WTC11 (cell line): ENCODE measurements around the gene EXOC6. TPM values are rescaled to one million over a fixed set of nuclear protein-coding genes. Genes with fewer than 3 reads are reported as not detected.

ENCODE experiments used
- ATF6 ChIP-seq: sonication (generic); formaldehyde crosslinking; IDR thresholded peaks from 2 replicates; pipeline ENCODE4 v1.8.1; 2023; ENCODE audit warnings: mild to moderate bottlenecking, missing genetic modification reagents
- ETV6 ChIP-seq: sonication (generic); formaldehyde crosslinking; IDR thresholded peaks from 2 replicates; pipeline ENCODE4 v1.8.1; 2022; ENCODE audit warnings: mild to moderate bottlenecking, missing genetic modification reagents
- GABPB1 ChIP-seq: sonication (generic); formaldehyde crosslinking; IDR thresholded peaks from 2 replicates; pipeline ENCODE4 v1.8.1; 2023; ENCODE audit warnings: mild to moderate bottlenecking, missing genetic modification reagents
- IRF2 ChIP-seq: sonication (generic); formaldehyde crosslinking; IDR thresholded peaks from 2 replicates; pipeline ENCODE4 v1.8.0; 2022; ENCODE audit warnings: low read depth, missing genetic modification reagents, borderline replicate concordance
- MXD4 ChIP-seq: fragments of 250-450 bp; sonication (Bioruptor Pico); IDR thresholded peaks from 2 replicates; pipeline ENCODE4 v1.8.0; 2021; ENCODE audit warnings: mild to moderate bottlenecking, moderate library complexity, borderline replicate concordance
- MYBL2 ChIP-seq: sonication (generic); formaldehyde crosslinking; IDR thresholded peaks from 2 replicates; pipeline ENCODE4 v1.8.1; 2023; ENCODE audit warnings: mild to moderate bottlenecking, moderate library complexity, missing genetic modification reagents
- NR3C1 ChIP-seq: sonication (generic); formaldehyde crosslinking; conservative IDR thresholded peaks from 2 replicates; pipeline ENCODE4 v1.8.1; 2023; ENCODE audit warnings: low read depth, mild to moderate bottlenecking, missing genetic modification reagents
- PRDM15 ChIP-seq: sonication (generic); formaldehyde crosslinking; IDR thresholded peaks from 2 replicates; pipeline ENCODE4 v1.8.0; 2022; ENCODE audit warnings: missing genetic modification reagents
- SOX15 ChIP-seq: fragments of 250-450 bp; sonication (Bioruptor Pico); IDR thresholded peaks from 2 replicates; pipeline ENCODE4 v1.9.0; 2021; ENCODE audit warnings: mild to moderate bottlenecking
- TCF7 ChIP-seq: sonication (generic); formaldehyde crosslinking; IDR thresholded peaks from 2 replicates; pipeline ENCODE4 v1.8.0; 2022; ENCODE audit warnings: mild to moderate bottlenecking, low read depth, missing genetic modification reagents, moderate library complexity
- TEAD1 ChIP-seq: sonication (generic); formaldehyde crosslinking; IDR thresholded peaks from 2 replicates; pipeline ENCODE4 v1.8.0; 2022; ENCODE audit warnings: mild to moderate bottlenecking, missing genetic modification reagents
- ZBTB43 ChIP-seq: sonication (generic); formaldehyde crosslinking; IDR thresholded peaks from 2 replicates; pipeline ENCODE4 v1.8.1; 2023; ENCODE audit warnings: mild to moderate bottlenecking, missing genetic modification reagents
- ZNF138 ChIP-seq: sonication (generic); formaldehyde crosslinking; conservative IDR thresholded peaks from 2 replicates; pipeline ENCODE4 v1.8.1; 2022; ENCODE audit warnings: mild to moderate bottlenecking, moderate library complexity, missing genetic modification reagents
- ZNF219 ChIP-seq: sonication (generic); formaldehyde crosslinking; IDR thresholded peaks from 2 replicates; pipeline ENCODE4 v1.8.0; 2023; ENCODE audit warnings: missing genetic modification reagents, mild to moderate bottlenecking, borderline replicate concordance
- ZNF317 ChIP-seq: sonication (generic); formaldehyde crosslinking; IDR thresholded peaks from 2 replicates; pipeline ENCODE4 v1.8.1; 2023; ENCODE audit warnings: low read depth, mild to moderate bottlenecking, moderate library complexity, missing genetic modification reagents, borderline replicate concordance
- total RNA-seq: library from RNA; stranded (reverse); gene quantifications from 3 replicates; pipeline ENCODE4 v1.2.3, GENCODE V29; 2021
- TF ChIP-seq, protein P1 (sequence below): sonication (generic); formaldehyde crosslinking; IDR thresholded peaks from 2 replicates; pipeline ENCODE4 v1.8.0; 2023; ENCODE audit warnings: missing genetic modification reagents, mild to moderate bottlenecking, borderline replicate concordance
- TF ChIP-seq, protein P2 (sequence below): sonication (generic); formaldehyde crosslinking; IDR thresholded peaks from 2 replicates; pipeline ENCODE4 v1.8.0; 2022; ENCODE audit warnings: mild to moderate bottlenecking, missing genetic modification reagents
- TF ChIP-seq, protein P3 (sequence below): sonication (generic); formaldehyde crosslinking; IDR thresholded peaks from 2 replicates; pipeline ENCODE4 v1.8.1; 2022; ENCODE audit warnings: mild to moderate bottlenecking, missing genetic modification reagents, moderate library complexity, borderline replicate concordance
- TF ChIP-seq, protein P4 (sequence below): sonication (generic); formaldehyde crosslinking; IDR thresholded peaks from 2 replicates; pipeline ENCODE4 v1.8.1; 2022; ENCODE audit warnings: missing genetic modification reagents, borderline replicate concordance

The EXOC6 gene
- total RNA-seq, 1 experiment from 2014 or later = 5.0 TPM

DNA sequence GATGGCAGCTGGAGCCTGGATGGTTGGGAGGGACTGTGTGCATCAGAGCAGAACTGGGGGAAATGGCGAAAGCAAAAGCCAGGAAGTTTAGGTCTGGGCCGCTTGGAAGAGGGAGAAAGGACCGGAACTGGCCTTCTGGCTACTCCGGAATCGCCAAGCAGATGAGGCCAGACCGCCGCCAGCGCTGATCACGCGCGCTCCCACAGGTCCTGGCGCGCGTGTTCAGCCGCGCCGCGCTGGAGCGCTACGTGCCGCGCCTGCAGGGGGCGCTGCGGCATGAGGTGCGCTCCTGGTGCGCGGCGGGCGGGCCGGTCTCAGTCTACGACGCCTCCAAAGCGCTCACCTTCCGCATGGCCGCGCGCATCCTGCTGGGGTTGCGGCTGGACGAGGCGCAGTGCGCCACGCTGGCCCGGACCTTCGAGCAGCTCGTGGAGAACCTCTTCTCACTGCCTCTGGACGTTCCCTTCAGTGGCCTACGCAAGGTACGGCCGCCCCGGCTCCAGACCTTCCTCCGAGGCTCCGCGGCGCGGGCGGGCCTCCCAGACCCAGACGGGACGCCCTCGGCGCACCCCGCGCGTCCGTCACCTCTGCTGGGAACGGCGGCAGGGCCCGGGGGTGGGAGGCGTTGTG, 214.3 kb downstream of the EXOC6 start (continued):
- peak; percentile 88; the same call in 1 of the 2 replicates for TF ChIP-seq ZBTB43 (CRISPR knock-in tag)
- TF ChIP-seq PRDM15 (CRISPR knock-in tag) = peak; percentile 70
- TF ChIP-seq NR3C1 (CRISPR knock-in tag) = peak; percentile 90; the same call in 1 of the 2 replicates
- peak; percentile 96 for TF ChIP-seq TEAD1 (CRISPR knock-in tag)
- no peak for TF ChIP-seq ATF6 (CRISPR knock-in tag)
- peak; percentile 94; the same call in 1 of the 2 replicates for TF ChIP-seq ZNF219 (CRISPR knock-in tag)
- TF ChIP-seq GABPB1 (CRISPR knock-in tag) = no peak
- peak; percentile 25 for TF ChIP-seq ETV6 (CRISPR knock-in tag)
- TF ChIP-seq, protein P1, sequence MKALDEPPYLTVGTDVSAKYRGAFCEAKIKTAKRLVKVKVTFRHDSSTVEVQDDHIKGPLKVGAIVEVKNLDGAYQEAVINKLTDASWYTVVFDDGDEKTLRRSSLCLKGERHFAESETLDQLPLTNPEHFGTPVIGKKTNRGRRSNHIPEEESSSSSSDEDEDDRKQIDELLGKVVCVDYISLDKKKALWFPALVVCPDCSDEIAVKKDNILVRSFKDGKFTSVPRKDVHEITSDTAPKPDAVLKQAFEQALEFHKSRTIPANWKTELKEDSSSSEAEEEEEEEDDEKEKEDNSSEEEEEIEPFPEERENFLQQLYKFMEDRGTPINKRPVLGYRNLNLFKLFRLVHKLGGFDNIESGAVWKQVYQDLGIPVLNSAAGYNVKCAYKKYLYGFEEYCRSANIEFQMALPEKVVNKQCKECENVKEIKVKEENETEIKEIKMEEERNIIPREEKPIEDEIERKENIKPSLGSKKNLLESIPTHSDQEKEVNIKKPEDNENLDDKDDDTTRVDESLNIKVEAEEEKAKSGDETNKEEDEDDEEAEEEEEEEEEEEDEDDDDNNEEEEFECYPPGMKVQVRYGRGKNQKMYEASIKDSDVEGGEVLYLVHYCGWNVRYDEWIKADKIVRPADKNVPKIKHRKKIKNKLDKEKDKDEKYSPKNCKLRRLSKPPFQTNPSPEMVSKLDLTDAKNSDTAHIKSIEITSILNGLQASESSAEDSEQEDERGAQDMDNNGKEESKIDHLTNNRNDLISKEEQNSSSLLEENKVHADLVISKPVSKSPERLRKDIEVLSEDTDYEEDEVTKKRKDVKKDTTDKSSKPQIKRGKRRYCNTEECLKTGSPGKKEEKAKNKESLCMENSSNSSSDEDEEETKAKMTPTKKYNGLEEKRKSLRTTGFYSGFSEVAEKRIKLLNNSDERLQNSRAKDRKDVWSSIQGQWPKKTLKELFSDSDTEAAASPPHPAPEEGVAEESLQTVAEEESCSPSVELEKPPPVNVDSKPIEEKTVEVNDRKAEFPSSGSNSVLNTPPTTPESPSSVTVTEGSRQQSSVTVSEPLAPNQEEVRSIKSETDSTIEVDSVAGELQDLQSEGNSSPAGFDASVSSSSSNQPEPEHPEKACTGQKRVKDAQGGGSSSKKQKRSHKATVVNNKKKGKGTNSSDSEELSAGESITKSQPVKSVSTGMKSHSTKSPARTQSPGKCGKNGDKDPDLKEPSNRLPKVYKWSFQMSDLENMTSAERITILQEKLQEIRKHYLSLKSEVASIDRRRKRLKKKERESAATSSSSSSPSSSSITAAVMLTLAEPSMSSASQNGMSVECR (CRISPR knock-in tag) = peak; percentile 95
- TF ChIP-seq, protein P2, sequence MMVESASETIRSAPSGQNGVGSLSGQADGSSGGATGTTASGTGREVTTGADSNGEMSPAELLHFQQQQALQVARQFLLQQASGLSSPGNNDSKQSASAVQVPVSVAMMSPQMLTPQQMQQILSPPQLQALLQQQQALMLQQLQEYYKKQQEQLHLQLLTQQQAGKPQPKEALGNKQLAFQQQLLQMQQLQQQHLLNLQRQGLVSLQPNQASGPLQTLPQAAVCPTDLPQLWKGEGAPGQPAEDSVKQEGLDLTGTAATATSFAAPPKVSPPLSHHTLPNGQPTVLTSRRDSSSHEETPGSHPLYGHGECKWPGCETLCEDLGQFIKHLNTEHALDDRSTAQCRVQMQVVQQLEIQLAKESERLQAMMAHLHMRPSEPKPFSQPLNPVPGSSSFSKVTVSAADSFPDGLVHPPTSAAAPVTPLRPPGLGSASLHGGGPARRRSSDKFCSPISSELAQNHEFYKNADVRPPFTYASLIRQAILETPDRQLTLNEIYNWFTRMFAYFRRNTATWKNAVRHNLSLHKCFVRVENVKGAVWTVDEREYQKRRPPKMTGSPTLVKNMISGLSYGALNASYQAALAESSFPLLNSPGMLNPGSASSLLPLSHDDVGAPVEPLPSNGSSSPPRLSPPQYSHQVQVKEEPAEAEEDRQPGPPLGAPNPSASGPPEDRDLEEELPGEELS (CRISPR knock-in tag) = peak; percentile 98
- no peak for TF ChIP-seq ZNF317
- TF ChIP-seq, protein P3, sequence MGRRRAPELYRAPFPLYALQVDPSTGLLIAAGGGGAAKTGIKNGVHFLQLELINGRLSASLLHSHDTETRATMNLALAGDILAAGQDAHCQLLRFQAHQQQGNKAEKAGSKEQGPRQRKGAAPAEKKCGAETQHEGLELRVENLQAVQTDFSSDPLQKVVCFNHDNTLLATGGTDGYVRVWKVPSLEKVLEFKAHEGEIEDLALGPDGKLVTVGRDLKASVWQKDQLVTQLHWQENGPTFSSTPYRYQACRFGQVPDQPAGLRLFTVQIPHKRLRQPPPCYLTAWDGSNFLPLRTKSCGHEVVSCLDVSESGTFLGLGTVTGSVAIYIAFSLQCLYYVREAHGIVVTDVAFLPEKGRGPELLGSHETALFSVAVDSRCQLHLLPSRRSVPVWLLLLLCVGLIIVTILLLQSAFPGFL = no peak; the same call in 1 of the 2 replicates
- TF ChIP-seq IRF2 (CRISPR knock-in tag) = peak; percentile 54; the same call in 1 of the 2 replicates
- TF ChIP-seq, protein P4, sequence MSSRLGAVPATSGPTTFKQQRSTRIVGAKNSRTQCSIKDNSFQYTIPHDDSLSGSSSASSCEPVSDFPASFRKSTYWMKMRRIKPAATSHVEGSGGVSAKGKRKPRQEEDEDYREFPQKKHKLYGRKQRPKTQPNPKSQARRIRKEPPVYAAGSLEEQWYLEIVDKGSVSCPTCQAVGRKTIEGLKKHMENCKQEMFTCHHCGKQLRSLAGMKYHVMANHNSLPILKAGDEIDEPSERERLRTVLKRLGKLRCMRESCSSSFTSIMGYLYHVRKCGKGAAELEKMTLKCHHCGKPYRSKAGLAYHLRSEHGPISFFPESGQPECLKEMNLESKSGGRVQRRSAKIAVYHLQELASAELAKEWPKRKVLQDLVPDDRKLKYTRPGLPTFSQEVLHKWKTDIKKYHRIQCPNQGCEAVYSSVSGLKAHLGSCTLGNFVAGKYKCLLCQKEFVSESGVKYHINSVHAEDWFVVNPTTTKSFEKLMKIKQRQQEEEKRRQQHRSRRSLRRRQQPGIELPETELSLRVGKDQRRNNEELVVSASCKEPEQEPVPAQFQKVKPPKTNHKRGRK = no peak
- no peak for TF ChIP-seq MXD4 (CRISPR knock-in tag)
- TF ChIP-seq ZNF138 (CRISPR knock-in tag) = peak; percentile 87
- peak; percentile 83 for TF ChIP-seq TCF7
- TF ChIP-seq SOX15 (CRISPR knock-in tag) = no peak
- TF ChIP-seq MYBL2 = peak; percentile 82
